Heart left ventricle (tissue), 13 donors: ENCODE results near the gene ASIC2.

Source experiments
- POLR2A ChIP-seq, 2 donors: fragments of 450-650 bp; IDR thresholded peaks; one replicate each; pipeline ENCODE4 v1.6.1; 2017; ENCODE audit warnings: antibody characterized with exemption in 2 of 2, mild to moderate bottlenecking in 2 of 2, moderate library complexity in 2 of 2
- TF ChIP-seq, protein P1 (sequence below), 12 donors: fragments of 200-600 bp; sonication (generic) in 4 of 12; IDR thresholded peaks; one replicate each; pipeline versions ENCODE4 v1.5.0 to v1.8.0; 2018 to 2022; ENCODE audit warnings: antibody characterized with exemption in 12 of 12, mild to moderate bottlenecking in 5 of 12
- donor health status: ischemic (EF 13 %, LVEDD 7.1; RV severe dilation, severe dysfunction).
- donor health status: DM: no; HTN: yes; CAD: no.
- donor health status: DM: no; HTN: no; CAD: no.
- donor health status: ischemic (EF 25% LVEDD 6.9; RV normal size, moderate dysfunction).
- donor health status: ischemic (EF 25% LVEDD 5.7; RV mildly dilated, moderate dysfunction).
- donor health status: ischemic (EF 35%, LVEDD 5.7; RV mildly dilated, moderate dysfunction).
- donor health status: nonischemic (EF 11% LVEDD 7.7; RV severe dilation, severe dysfunction).
- donor health status: DM: yes; HTN: yes; CAD: no.
- donor health status: PGD.
- donor health status: ischemic (EF 29% LVEDD 5.4; RV normal size, mild dysfunction).
- donor health status: nonischemic (EF 23%, LVEDD 6.1; RV moderate dilation, normal function).

DNA sequence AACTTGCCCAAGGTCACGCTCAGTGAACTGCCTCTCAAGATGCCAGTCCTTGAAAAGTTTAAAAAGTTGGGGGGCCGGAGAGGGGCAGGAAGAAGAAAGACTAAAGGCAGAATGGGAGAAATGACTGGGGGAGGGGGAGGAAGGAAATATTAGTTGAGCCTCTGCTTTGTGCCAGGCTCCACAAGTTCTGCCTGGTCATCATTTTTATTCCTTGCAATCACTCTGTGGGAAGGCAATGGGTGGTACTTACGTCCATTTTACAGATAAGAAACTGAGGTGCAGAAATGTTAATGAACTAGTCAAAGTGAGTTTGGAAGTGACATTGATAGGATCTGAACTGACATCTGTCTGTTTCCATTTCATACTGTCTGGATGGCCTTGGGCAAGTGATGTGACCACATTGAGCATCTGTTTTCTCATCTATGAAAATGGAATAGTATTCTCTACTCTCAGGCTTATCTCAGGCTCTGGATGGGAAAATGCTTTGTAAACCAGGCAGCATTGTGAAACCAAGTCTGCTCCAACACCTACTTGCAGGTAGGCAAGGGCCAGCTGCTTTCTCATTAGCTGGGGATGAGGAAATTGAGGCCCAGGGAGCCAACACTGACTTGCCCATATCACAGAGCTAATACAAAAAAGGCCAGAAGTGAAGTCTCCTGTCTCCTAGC, 19.2 kb downstream of the ASIC2 start:
- no peak for TF ChIP-seq POLR2A (IDR thresholded peaks at IDR 0.05)
- TF ChIP-seq, protein P1, sequence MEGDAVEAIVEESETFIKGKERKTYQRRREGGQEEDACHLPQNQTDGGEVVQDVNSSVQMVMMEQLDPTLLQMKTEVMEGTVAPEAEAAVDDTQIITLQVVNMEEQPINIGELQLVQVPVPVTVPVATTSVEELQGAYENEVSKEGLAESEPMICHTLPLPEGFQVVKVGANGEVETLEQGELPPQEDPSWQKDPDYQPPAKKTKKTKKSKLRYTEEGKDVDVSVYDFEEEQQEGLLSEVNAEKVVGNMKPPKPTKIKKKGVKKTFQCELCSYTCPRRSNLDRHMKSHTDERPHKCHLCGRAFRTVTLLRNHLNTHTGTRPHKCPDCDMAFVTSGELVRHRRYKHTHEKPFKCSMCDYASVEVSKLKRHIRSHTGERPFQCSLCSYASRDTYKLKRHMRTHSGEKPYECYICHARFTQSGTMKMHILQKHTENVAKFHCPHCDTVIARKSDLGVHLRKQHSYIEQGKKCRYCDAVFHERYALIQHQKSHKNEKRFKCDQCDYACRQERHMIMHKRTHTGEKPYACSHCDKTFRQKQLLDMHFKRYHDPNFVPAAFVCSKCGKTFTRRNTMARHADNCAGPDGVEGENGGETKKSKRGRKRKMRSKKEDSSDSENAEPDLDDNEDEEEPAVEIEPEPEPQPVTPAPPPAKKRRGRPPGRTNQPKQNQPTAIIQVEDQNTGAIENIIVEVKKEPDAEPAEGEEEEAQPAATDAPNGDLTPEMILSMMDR (IDR thresholded peaks at IDR 0.05) = no peak
